ENCODE measurements around the gene PSD.

Gene PSD

DNA sequence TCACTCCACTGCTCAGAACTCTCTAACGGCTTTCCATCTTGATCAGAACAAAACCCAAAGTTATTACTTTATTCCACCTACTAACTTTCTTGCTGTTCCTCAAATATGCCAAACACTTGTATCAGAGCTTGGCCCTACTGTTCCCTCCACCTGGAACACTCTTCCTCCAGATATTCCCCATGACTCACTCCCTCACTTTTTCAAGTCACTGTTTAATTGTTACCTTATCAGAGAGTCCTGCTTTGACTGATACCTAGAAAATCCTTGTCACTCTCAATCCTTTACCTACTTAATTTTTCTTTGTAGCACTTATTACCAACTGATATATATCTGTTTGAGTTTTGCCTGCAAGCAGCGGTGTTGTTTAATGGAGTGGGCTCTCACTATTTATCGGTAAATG is 28.7 kb downstream of the PSD start:
- DNase-seq (ENCODE audit: low read depth, low spot score): no peak

DNA sequence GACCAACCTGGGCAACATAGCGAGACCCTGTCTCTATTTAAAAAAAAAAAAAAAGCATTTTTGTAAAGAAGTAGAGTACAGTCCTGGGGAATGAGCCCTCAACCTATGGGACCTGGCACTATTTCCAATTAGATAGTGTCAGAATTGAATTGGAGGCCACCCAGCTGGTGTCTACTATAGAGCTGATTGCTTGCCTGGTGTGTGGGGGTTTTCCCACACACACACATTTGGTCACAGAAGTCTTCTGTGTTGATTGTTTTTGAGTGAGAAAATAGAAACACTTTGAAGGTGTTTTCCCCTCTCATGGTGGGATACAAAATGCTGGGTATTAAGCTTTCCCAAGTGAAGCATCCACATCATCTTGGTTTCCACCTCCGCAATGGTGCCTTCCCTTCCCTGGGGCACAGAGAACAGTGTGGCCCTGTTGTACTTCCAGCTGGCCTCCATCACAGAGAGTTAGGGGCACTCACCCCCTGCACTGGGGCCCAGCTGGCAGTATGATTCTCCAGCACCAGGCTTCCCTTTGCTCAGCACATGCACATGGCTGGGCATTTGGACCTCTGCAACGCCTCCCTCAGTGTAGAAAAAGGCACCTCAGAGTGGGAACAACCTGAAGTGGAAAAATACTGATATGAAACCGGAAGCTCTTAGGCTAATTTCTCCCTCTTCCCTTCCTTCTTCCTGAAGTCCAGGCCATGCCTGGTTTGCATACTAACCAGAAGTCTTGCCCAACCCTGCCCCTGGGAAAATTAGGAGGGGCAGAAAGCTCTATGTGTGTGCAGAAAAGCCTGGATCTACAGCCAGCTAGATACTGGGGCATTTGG is 33.8 kb downstream of the PSD start:
- DNase-seq (ENCODE audit: low read depth, low spot score): no peak

DNA sequence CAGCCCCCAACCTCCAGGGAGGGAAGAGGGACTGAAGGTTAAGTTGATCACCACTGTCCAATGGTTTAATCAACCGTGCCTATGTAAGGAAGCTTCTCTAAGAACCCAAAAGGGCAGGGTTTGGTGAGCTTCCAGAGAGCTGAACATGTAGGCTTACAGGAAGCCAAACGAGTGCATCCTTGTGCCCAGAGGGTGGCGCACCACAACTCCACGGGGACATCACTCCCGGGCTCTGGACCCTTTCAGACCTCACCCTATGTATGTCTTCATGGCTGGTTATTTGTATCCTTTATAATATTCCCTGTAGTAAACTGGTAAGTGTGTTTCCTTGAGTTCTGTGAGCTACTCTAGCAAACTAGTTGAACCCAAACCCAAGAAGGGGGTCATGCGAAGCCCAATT is 34.5 kb downstream of the PSD start:
- no peak for DNase-seq (ENCODE audit: low read depth, low spot score)

DNA sequence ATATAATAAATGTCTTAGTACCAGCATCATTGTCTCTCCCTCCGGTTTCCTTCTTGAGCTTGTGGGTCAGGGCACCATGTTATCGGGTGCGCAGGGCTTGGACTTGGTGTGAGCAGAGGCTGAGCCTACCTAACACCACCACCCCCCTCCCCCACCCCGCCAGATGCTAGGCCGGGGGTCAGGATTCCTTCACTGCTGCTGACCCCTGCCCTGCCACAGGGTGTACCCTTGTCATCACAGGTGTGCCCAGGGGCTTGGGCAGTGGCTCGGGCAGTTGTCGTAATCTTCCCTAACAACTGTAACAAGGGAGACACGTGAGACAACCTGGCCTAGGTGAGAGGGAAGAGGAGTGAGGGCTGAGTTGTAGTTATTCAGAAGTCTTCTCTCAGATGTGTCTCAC is 35.7 kb downstream of the PSD start:
- no peak for DNase-seq (ENCODE audit: low read depth, low spot score)

DNA sequence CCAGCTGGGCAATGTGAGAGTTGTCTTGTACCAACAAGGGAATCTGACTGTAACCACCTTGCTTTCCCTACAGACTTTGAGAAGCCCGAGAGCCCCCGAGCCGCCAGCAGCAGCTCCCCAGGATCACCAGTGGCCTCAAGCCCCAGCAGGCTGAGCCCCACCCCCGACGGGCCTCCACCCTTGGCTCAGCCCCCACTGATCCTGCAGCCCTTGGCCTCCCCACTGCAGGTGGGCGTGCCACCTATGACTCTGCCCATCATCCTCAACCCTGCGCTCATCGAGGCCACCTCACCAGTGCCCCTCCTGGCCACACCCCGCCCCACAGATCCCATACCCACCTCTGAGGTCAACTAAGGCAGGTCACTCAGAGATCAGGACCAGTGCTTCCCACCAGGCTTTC is 36.6 kb downstream of the PSD start:
- no peak for DNase-seq (ENCODE audit: low read depth, low spot score)

DNA sequence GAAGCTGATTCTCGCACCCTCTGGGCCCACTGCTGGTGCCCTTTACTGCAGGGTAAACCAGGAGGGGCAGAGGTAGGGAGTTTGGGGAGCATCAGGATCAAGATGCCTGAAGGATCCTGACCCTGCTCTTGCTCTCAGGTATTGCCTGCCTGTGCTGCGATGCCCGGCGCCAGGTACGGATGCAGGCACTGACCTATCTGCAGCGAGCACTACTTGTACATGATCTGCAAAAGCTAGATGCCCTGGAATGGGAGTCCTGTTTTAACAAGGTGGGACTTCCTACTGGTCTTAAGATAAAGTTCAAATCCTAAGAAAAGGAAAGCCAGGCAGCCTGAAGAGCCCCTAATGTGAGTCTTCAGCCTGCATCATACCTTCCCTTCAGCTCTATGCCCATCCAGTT is 39.2 kb downstream of the PSD start:
- no peak for DNase-seq (ENCODE audit: low read depth, low spot score)

DNA sequence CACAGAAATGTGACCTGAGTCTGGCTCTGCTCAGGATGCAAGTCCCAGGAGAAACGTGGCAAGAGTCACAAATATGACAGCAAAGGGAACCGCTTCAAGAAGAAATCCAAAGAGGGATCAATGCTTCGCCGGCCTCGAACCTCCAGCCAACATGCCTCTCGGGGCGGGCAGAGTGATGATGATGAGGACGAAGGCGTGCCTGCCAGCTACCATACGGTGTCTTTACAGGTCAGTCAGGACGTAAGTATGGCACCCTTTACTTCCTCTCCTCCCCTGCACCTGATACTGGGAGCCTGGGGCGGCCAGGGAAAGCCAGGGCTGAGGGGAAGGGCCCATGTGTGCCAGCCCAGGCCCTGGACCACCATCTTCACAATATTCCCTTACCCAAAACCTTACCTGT is 41.7 kb downstream of the PSD start:
- no peak for DNase-seq (ENCODE audit: low read depth, low spot score)

DNA sequence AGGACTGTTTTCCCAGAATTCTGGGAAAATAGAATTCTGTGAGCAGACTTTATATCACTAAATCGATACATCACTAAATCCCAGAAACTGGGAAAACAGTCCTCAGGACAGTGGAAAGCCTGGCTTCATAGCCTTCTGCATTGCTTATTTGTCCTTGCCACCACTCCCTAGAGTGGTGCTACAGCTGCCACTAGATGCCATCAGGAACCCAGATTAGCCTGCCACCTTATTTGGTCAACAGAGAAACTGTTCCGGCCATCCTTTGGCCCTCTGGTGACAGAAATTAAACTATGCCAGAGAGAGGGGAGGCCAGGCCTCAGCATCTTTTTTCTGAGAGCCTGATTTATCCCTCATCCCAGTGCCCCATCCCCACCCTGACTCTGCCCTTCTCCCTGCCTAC is 42.7 kb downstream of the PSD start:
- no peak for DNase-seq (ENCODE audit: low read depth, low spot score)

DNA sequence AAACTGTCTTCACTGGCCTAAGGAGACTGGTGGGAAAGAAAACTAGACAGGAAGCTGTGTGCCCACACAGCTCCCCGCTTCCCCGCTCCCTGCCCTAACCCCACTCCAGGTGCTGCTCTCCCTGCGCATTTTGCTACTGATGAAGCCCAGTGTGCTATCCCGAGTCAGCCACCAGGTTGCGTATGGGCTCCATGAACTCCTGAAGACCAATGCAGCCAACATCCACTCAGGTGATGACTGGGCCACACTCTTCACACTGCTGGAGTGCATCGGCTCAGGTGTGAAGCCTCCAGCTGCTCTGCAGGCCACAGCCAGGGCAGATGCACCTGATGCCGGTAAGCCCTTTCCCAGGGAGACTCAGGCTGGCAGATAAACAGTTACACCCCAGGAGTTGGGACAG is 43.3 kb downstream of the PSD start:
- DNase-seq (ENCODE audit: low read depth, low spot score): no peak

DNA sequence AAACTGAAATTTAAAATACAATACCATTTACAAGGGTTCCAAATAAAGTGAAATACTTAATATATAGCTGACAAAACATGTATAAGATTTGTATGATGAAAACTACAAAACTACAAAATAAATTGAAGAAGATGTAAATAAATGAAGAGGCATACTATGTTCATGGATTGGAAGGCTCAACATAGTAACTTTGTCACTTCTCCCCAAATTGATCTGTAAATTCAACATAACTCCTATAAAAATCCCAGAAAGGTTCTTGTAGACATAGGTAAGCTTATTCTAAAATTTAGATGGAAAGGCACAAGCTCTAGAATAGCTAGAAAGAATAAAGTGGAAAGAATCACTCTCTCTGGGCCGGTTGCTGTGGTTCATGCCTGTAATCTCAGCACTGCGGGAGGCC is 47.3 kb downstream of the PSD start:
- no peak for DNase-seq (ENCODE audit: low read depth, low spot score)

DNA sequence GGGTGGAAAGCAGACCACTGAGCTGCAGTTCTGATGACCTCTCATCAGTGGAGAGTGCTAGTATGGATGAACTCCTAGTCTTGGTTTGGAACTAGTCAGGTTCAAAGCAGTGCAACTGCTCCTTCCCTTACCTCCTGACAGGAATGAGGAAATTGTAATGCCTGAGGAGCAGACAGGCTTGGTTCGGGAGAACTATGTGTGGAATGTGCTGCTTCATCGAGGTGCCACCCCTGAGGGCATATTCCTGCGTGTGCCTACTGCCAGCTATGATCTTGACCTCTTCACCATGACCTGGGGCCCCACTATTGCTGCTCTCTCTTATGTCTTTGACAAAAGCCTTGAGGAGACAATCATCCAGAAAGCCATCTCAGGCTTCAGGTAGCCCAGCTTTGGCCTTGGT is 50.5 kb downstream of the PSD start:
- DNase-seq (ENCODE audit: low read depth, low spot score): no peak

DNA sequence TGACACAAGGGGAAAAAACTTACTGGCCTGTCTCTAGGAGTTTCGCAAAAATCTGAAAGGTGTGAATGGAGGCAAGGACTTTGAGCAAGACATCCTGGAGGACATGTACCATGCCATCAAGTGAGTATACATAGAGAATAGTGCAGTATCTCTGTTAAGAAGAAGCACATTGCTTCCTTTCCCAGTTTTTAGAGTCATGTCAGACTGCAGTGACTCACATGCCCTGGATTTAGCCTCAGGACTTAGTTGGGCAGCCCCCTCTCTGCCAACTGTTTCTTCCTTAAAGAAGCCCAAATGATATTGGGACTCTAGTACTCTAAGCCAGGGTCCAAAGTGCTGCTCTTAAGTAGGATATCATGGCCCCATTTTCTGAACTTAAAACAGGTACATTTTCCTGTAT is 51.1 kb downstream of the PSD start:
- DNase-seq (ENCODE audit: low read depth, low spot score): no peak

DNA sequence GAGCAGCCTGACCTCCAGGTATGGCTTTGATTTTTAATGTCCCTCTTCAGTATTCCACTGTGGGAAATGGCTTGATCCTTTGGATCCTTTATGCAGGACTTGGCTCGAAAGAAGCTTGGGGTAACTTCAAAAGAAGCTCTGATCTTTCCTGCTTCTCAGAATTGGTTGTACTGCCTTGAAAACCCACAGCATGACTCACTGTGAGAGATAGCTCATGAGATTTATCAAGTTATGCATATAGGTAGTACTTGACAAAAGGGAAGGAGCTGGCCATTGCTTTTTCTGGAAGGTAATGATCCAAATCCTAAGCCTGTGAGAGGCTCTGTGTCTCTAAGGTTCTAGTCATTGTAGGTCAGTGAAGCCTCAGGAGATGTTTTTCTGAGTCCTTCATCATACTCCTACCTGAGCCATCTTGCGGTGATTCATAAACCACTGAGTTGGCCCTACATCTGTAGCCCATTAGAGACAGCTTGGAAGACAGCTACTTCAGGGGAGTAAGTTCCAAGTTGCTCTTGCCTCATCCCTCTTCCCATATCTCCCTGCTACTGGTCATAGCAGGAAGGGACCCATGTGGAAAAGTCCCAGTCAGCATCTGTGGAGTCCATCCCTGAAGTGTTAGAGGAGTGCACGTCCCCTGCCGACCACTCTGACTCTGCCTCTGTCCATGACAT is 59.7 kb downstream of the PSD start:
- no peak for DNase-seq (ENCODE audit: low read depth, low spot score)

DNA sequence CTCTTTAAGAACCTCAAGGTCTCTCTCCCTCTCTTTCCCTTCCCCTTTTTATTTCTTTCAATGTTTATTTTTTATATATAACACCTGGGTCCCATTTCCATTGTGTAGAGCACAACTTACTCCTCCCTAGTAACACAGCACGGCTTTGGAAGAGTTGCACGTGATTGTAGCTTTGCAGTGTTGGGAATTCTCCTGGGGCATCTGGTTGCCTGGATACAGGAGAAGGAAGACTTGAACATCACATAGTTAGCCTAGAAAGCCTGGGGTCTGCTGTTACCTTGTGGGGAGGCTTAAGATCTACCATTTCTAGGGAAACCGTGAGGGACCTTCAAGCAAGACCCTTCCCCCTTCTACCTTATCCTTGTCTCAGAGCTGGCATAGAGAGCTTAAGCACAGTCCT is 64.1 kb downstream of the PSD start:
- DNase-seq (ENCODE audit: low read depth, low spot score): no peak

Measured in activated naive CD8-positive, alpha-beta T cell treated with anti-CD3 and anti-CD28 coated beads, Interleukin-2, amount 50 U/mL, for 16 hours (primary cell).